ENCODE data around the gene TTYH2. TPM values are rescaled to one million over a fixed set of nuclear protein-coding genes. Genes with fewer than 3 reads are reported as not detected.

The TTYH2 gene
- polyA plus RNA-seq, 1 of the 3 experiments (the other 2 are of a cell fraction): 16.1 TPM

DNA sequence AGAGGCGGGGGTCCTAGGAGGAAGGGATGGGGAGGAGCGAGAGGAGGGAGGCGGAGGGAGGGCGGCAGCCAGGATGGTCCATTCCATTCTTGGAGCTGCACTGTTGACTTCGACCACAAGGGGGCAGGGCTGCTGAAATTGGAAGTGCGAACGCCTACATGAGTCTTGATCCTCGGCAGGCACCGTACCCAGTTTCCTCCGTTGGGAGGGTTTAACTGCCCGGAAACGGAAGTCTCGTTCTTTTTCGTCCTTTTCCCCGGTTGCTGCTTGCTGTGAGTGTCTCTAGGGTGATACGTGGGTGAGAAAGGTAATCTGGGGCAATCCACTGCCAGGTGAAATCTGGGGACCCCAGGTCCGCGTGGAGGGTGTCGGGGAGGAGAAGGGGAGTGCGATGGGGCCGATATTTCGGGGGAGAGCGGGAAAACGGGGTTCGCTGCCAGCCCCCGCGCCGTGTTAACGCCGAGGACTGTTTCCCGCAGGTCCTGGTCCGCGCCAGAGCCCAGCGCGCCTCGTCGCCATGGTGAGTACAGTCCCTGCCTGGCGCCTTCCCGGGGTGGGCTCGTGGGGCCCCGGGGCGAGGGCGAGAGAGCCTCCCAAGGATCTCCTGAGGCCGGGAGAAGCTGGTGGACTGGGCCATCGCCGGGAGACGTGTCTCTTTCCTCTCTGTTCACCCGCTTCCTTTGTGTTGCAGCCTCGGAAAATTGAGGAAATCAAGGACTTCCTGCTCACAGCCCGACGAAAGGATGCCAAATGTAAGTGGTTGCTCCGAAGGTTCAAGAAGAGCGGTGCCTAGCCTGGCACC, 9.7 kb upstream of the TTYH2 start, which contains the start of gene RPL38 (continued):
- TF ChIP-seq, protein P1, sequence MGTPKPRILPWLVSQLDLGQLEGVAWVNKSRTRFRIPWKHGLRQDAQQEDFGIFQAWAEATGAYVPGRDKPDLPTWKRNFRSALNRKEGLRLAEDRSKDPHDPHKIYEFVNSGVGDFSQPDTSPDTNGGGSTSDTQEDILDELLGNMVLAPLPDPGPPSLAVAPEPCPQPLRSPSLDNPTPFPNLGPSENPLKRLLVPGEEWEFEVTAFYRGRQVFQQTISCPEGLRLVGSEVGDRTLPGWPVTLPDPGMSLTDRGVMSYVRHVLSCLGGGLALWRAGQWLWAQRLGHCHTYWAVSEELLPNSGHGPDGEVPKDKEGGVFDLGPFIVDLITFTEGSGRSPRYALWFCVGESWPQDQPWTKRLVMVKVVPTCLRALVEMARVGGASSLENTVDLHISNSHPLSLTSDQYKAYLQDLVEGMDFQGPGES (IDR thresholded peaks at IDR 0.05; ENCODE audit: low read depth, low read length): no peak
- no peak for TF ChIP-seq RXRA (IDR thresholded peaks at IDR 0.05; ENCODE audit: borderline replicate concordance, low read depth)
- peak; percentile 100 for TF ChIP-seq TAF1 (IDR thresholded peaks at IDR 0.05; ENCODE audit: borderline replicate concordance, low read depth, low read length)
- no peak for TF ChIP-seq NFIC (IDR thresholded peaks at IDR 0.05; ENCODE audit: borderline replicate concordance)
- peak; percentile 97 for TF ChIP-seq ELF1 (IDR thresholded peaks at IDR 0.05)
- peak in 1 of 2 experiments; percentile 75; a peak in 3 of 4 replicates for TF ChIP-seq EP300 (IDR thresholded peaks at IDR 0.05; ENCODE audit: borderline replicate concordance in 1 of 2, low read depth in 1 of 2, low read length in 1 of 2)
- TF ChIP-seq SMC3 (IDR thresholded peaks at IDR 0.05; ENCODE audit: low read depth, low read length): peak; percentile 87
- TF ChIP-seq REST (IDR thresholded peaks at IDR 0.05; ENCODE audit: low read depth, low read length): peak; percentile 80; the same call in 1 of the 2 replicates

DNA sequence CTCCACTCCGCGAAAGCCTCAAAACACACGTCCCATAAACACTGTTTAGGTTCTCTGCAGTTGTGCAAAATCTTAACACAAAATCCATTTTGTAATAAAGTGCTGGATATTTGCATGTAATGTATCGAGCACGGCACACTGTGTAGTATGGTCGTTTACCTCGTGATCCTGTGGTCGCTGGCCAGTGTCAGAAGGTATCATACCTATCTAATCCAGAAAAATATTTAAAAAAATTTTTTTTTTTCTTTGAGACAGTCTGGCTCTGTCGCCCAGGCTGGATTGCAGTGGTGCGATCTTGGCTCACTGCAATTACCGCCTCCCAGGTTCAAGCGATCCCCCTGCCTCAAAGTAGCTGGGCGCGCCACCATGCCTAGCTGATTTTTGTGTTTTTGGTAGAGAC, 8.9 kb upstream of the TTYH2 start:
- no peak for TF ChIP-seq FOXM1 (IDR thresholded peaks at IDR 0.05; ENCODE audit: low read depth)
- no peak for TF ChIP-seq SIN3A (IDR thresholded peaks at IDR 0.05; ENCODE audit: borderline replicate concordance, low read depth, low read length)
- TF ChIP-seq, protein P2, sequence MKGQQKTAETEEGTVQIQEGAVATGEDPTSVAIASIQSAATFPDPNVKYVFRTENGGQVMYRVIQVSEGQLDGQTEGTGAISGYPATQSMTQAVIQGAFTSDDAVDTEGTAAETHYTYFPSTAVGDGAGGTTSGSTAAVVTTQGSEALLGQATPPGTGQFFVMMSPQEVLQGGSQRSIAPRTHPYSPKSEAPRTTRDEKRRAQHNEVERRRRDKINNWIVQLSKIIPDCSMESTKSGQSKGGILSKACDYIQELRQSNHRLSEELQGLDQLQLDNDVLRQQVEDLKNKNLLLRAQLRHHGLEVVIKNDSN (IDR thresholded peaks at IDR 0.05; ENCODE audit: borderline replicate concordance, low read depth): no peak
- TF ChIP-seq RCOR1 (IDR thresholded peaks at IDR 0.05; ENCODE audit: low read length): no peak
- TF ChIP-seq USF2 (IDR thresholded peaks at IDR 0.05; ENCODE audit: borderline replicate concordance, low read depth, low read length): no peak
- TF ChIP-seq CHD2 (IDR thresholded peaks at IDR 0.05; ENCODE audit: low read length, partially characterized antibody): no peak
- TF ChIP-seq SMC3 (IDR thresholded peaks at IDR 0.05; ENCODE audit: low read depth, low read length): no peak
- no peak for TF ChIP-seq MXI1 (IDR thresholded peaks at IDR 0.05; ENCODE audit: low read depth, low read length)
- TF ChIP-seq, protein P3, sequence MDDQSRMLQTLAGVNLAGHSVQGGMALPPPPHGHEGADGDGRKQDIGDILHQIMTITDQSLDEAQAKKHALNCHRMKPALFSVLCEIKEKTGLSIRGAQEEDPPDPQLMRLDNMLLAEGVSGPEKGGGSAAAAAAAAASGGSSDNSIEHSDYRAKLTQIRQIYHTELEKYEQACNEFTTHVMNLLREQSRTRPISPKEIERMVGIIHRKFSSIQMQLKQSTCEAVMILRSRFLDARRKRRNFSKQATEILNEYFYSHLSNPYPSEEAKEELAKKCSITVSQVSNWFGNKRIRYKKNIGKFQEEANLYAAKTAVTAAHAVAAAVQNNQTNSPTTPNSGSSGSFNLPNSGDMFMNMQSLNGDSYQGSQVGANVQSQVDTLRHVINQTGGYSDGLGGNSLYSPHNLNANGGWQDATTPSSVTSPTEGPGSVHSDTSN (IDR thresholded peaks at IDR 0.05): no peak
- TF ChIP-seq, protein P4, sequence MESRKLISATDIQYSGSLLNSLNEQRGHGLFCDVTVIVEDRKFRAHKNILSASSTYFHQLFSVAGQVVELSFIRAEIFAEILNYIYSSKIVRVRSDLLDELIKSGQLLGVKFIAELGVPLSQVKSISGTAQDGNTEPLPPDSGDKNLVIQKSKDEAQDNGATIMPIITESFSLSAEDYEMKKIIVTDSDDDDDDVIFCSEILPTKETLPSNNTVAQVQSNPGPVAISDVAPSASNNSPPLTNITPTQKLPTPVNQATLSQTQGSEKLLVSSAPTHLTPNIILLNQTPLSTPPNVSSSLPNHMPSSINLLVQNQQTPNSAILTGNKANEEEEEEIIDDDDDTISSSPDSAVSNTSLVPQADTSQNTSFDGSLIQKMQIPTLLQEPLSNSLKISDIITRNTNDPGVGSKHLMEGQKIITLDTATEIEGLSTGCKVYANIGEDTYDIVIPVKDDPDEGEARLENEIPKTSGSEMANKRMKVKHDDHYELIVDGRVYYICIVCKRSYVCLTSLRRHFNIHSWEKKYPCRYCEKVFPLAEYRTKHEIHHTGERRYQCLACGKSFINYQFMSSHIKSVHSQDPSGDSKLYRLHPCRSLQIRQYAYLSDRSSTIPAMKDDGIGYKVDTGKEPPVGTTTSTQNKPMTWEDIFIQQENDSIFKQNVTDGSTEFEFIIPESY (IDR thresholded peaks at IDR 0.05; ENCODE audit: borderline replicate concordance, low read depth): no peak
- no peak for TF ChIP-seq POLR2AphosphoS5 (IDR thresholded peaks at IDR 0.05; ENCODE audit: low read depth, low read length)
- no peak for TF ChIP-seq GABPA (IDR thresholded peaks at IDR 0.05; ENCODE audit: low read depth)
- no peak for TF ChIP-seq YY1 (IDR thresholded peaks at IDR 0.05; ENCODE audit: low read depth)
- no peak for TF ChIP-seq RAD21 (IDR thresholded peaks at IDR 0.05; ENCODE audit: low read length)
- H3F3A ChIP-seq (replicated peaks; ENCODE audit: insufficient read depth): peaks cover 41% of the 10 kb centered on the region
- H2AFZ ChIP-seq (ENCODE audit: low read depth): no peak overlapping the region
- no peaks in the 10 kb centered on the region for H3K9me2 ChIP-seq
- no peak for DNase-seq
- peaks cover 57% of the 10 kb centered on the region for H3K79me2 ChIP-seq (ENCODE audit: insufficient read depth)
- H4K20me1 ChIP-seq (ENCODE audit: insufficient read depth): peaks cover 53% of the 10 kb centered on the region
- H3K36me3 ChIP-seq (replicated peaks in 1 of 2; ENCODE audit: control insufficient read depth in 1 of 2, insufficient read depth in 2 of 2, low read length in 1 of 2): peaks cover 29 to 52% of the 10 kb centered on the region in 2 experiments
- H3K4me2 ChIP-seq: peak overlapping the region; percentile 93
- CTCF ChIA-PET: interaction anchor here (1.0 to 9.1 kb wide), 12 partner anchors 9 to 420 kb away, joined by 3 to 284 read pairs (median 4); no protein-coding TSS in a partner anchor
- peaks cover 22 to 43% of the 10 kb centered on the region in 2 experiments for H3K4me1 ChIP-seq (ENCODE audit: control insufficient read depth in 1 of 2, insufficient read depth in 2 of 2, low read depth in 1 of 2, low read length in 1 of 2)
- POLR2A ChIA-PET: interaction anchor here (0.6 to 1.5 kb wide), 9 partner anchors 9 to 730 kb away, joined by 3 to 5 read pairs (median 3); partner anchors contain the start of gene TTYH2
- 28% methylated on average over 14 of the region's 14 CpGs for WGBS (ENCODE audit: low lambda C conversion rate)
- no peaks in the 10 kb centered on the region for H3K9me3 ChIP-seq
- no peaks in the 10 kb centered on the region for H3K27me3 ChIP-seq (ENCODE audit: insufficient read depth)
- H3K4me3 ChIP-seq (ENCODE audit: low read depth in 2 of 2, low read length in 1 of 2): peak overlapping the region; percentile 72 to 99
- peak overlapping the region; percentile 63 to 81; a peak in 3 of 4 replicates for H3K27ac ChIP-seq (ENCODE audit: low read depth in 2 of 2, low read length in 1 of 2)
- peak overlapping the region; percentile 98 for H3K9ac ChIP-seq

Data from SK-N-SH (cell line).